ENCODE data around the gene CLTC.

DNA sequence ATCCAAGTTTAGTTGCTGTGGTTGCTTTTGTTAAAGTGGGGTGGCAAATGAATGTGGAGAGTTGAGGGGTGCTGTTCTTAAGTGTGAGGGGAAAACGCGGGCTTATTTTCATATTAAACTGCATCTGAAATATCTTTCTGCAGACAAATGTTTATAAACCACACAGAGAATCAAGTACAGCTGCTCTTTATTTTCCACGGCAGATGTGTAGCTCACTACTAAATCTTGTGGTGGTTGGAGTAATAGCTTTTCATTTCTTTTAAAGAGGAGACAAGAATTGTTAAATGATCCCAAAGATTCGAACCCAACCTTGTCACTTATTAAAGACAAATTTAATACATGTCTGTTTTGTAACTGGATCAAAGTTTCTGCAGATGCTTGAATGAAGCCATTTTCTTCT, 2.1 kb downstream of the CLTC start:
- TF ChIP-seq EZH2phosphoT487 (IDR thresholded peaks at IDR 0.05; ENCODE audit: unreplicated experiment): no peak
- no peak for TF ChIP-seq POLR2AphosphoS5 (IDR thresholded peaks at IDR 0.05; ENCODE audit: low read depth)
